A673 (cell line): ENCODE data around the gene IER3. TPM values are rescaled to one million over a fixed set of nuclear protein-coding genes. Genes with fewer than 3 reads are reported as not detected.

Source experiments
- BruUV-seq: library from RNA; stranded (reverse); fragments of 400-500 nt; replicated peaks from 2 replicates; lab custom pipeline; 2021; lab: Mats Ljungman, UMichigan
- CTCF ChIA-PET: fragments of 300-600 bp; sonication (Branson Sonifier 250); formaldehyde crosslinking; loops from one replicate; lab custom pipeline; 2022; ENCODE audit warnings: antibody characterized with exemption; lab: Charles Lee
- POLR2A ChIA-PET: fragments of 300-600 bp; sonication (Branson Sonifier 250); formaldehyde crosslinking; loops from one replicate; lab custom pipeline; 2022; ENCODE audit warnings: antibody characterized with exemption; ENCODE audit not compliant: low non-redundant PET; lab: Charles Lee
- DNase-seq: peaks from one replicate; pipeline ENCODE4 v3.0.0-alpha.2; 2015; ENCODE audit warnings: low spot score
- H3K27ac ChIP-seq: fragments of 200-600 bp; sonication (generic); 2 replicates; pipeline ENCODE4 v1.5.1; 2016; ENCODE audit warnings: mixed run types, low read depth, mild to moderate bottlenecking, mixed read lengths, antibody characterized with exemption, low read length; ENCODE audit not compliant: poor library complexity, severe bottlenecking
- H3K27me3 ChIP-seq: fragments of 200-600 bp; sonication (generic); replicated peaks from 2 replicates; pipeline ENCODE4 v1.6.1; 2017; ENCODE audit warnings: mixed run types, low read depth, mild to moderate bottlenecking, mixed read lengths, antibody characterized with exemption, low read length; ENCODE audit not compliant: insufficient read depth, poor library complexity
- H3K36me3 ChIP-seq: fragments of 200-600 bp; sonication (generic); 2 replicates; pipeline ENCODE4 v1.6.1; 2016; ENCODE audit warnings: mixed run types, mild to moderate bottlenecking, mixed read lengths, antibody characterized with exemption, low read length; ENCODE audit not compliant: insufficient read depth, poor library complexity, severe bottlenecking
- H3K4me1 ChIP-seq: fragments of 200-600 bp; sonication (generic); 2 replicates; pipeline ENCODE4 v1.6.1; 2017; ENCODE audit warnings: mixed run types, mild to moderate bottlenecking, mixed read lengths, antibody characterized with exemption, low read length; ENCODE audit not compliant: insufficient read depth, poor library complexity, severe bottlenecking
- H3K4me3 ChIP-seq: fragments of 200-600 bp; sonication (generic); 2 replicates; pipeline ENCODE4 v1.5.1; 2016; ENCODE audit warnings: low read depth, mixed run types, mild to moderate bottlenecking, mixed read lengths, low read length; ENCODE audit not compliant: poor library complexity, severe bottlenecking
- H3K9me3 ChIP-seq: fragments of 200-600 bp; sonication (generic); 2 replicates; pipeline ENCODE4 v1.6.1; 2016; ENCODE audit warnings: mixed run types, low read depth, mild to moderate bottlenecking, mixed read lengths, antibody characterized with exemption, low read length; ENCODE audit not compliant: poor library complexity, severe bottlenecking
- CTCF ChIP-seq: fragments of 300-800, 200-600 bp; sonication (generic); conservative IDR thresholded peaks from 2 replicates; pipeline ENCODE4 v1.5.1; 2017; ENCODE audit warnings: low read depth, mild to moderate bottlenecking, antibody characterized with exemption, low read length, moderate library complexity, mixed read lengths
- EZH2 ChIP-seq: fragments of 200-600 bp; sonication (generic); IDR thresholded peaks from 2 replicates; pipeline ENCODE4 v1.6.1; 2017; ENCODE audit warnings: borderline replicate concordance, low read depth, mild to moderate bottlenecking, mixed read lengths, antibody characterized with exemption, low read length; ENCODE audit not compliant: poor library complexity, severe bottlenecking
- intact Hi-C: fragments of 100-400 bp; cut with micrococcal nuclease; formaldehyde crosslinking; loops from one replicate; pipeline ENCODE4 v1.10.0; 2022; ENCODE audit not compliant: unreplicated experiment
- total RNA-seq: library from RNA; stranded (reverse); gene quantifications from 2 replicates; pipeline ENCODE4 v1.2.3, GENCODE V29; 2021

The IER3 gene
- total RNA-seq, 1 experiment from 2014 or later = 34.6 TPM

- no peak for DNase-seq
- intact Hi-C loops = loop anchor here (2.0 to 5.0 kb wide), 3 partner anchors 81 to 345 kb away; no protein-coding TSS in a partner anchor
- ChIA-PET POLR2A (no interaction called here), CTCF (no interaction called here)
- Histone ChIP-seq H3K27ac (peak overlapping the region; percentile 80), H3K27me3 (no peaks in the 10 kb centered on the region), H3K4me3 (peak overlapping the region; percentile 90), H3K9me3 (no peaks in the 10 kb centered on the region), H3K36me3 (peaks cover 42% of the 10 kb centered on the region), H3K4me1 (peaks cover 11% of the 10 kb centered on the region)
- no TSS peak for BruUV-seq
- TF ChIP-seq EZH2 (no peak), CTCF (no peak)
These were observed 2.5 kb downstream of the IER3 start for GRCh38 chr6:30741789-30742315.

GRCh38 chr6:30741063-30741779 is 3.1 kb downstream of the IER3 start:
- Histone ChIP-seq H3K36me3 (peaks cover 43% of the 10 kb centered on the region), H3K9me3 (no peaks in the 10 kb centered on the region), H3K4me3 (peak overlapping the region; percentile 90), H3K27ac (peak overlapping the region; percentile 80), H3K4me1 (peaks cover 11% of the 10 kb centered on the region), H3K27me3 (no peaks in the 10 kb centered on the region)
- no peak for DNase-seq
- POLR2A ChIA-PET = no interaction called here
- intact Hi-C loops = loop anchor here (5.0 kb wide), 2 partner anchors 136 to 346 kb away; no protein-coding TSS in a partner anchor
- no TSS peak for BruUV-seq
- TF ChIP-seq EZH2 = no peak
- no peak for TF ChIP-seq CTCF
- CTCF ChIA-PET = no interaction called here

- intact Hi-C loops = loop anchor here (5.0 kb wide), 2 partner anchors 137 to 347 kb away; no protein-coding TSS in a partner anchor
- Histone ChIP-seq H3K4me1 (peaks cover 11% of the 10 kb centered on the region), H3K9me3 (no peaks in the 10 kb centered on the region), H3K4me3 (no peak overlapping the region), H3K36me3 (peaks cover 49% of the 10 kb centered on the region), H3K27ac (no peak overlapping the region), H3K27me3 (no peaks in the 10 kb centered on the region)
- ChIA-PET POLR2A (interaction anchor here (0.5 to 0.6 kb wide), 2 partner anchors 153 to 1375 kb away, joined by 3 to 4 read pairs; no protein-coding TSS in a partner anchor), CTCF (no interaction called here)
- no peak for DNase-seq
- TF ChIP-seq CTCF (no peak), EZH2 (no peak)
- no TSS peak for BruUV-seq
These were observed 3.8 kb downstream of the IER3 start for GRCh38 chr6:30740540-30740870.
